Measurements from ENCODE around the gene PAPOLA.

GRCh38 chr14:96452684-96453083, 49.5 kb upstream of the PAPOLA start:
- TF ChIP-seq CTCF (conservative IDR thresholded peaks at IDR 0.05 in 1 of 2, IDR thresholded peaks at IDR 0.05 in 1 of 2; ENCODE audit: extremely low read depth in 1 of 2, insufficient read depth in 1 of 2, low read depth in 1 of 2, low read length in 2 of 2) (no peak), EZH2 (IDR thresholded peaks at IDR 0.05; ENCODE audit: borderline replicate concordance, low read length) (no peak)

Data from mammary epithelial cell (primary cell).